ENCODE measurements around the gene PDCD1. TPM values are rescaled to one million over a fixed set of nuclear protein-coding genes. Genes with fewer than 3 reads are reported as not detected.

The PDCD1 gene
- total RNA-seq, 2 donors from 2014 or later, result 0.21 to 0.35 TPM

DNA sequence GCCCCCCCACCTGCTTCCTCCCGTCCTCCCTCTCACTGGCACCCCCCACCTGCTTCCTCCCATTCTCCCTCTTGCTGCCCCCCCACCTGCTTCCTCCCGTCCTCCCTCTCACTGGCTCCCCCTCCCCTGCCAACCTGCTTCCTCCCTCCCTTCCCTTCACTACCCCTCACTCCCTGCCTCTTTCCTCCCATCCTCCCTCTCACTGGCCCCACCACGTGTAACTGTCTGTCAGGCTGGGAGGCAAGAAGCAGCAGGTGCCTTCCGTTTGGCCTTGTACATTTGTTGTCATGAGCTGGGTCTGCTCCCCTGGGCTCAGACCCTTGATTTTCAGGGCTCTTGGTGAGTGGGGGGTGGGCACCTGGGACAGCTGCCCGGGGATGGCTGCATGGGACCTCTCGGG is 29.9 kb upstream of the PDCD1 start:
- intact Hi-C loops (cut with DNase I), result no loop called here
- no peak for DNase-seq

DNA sequence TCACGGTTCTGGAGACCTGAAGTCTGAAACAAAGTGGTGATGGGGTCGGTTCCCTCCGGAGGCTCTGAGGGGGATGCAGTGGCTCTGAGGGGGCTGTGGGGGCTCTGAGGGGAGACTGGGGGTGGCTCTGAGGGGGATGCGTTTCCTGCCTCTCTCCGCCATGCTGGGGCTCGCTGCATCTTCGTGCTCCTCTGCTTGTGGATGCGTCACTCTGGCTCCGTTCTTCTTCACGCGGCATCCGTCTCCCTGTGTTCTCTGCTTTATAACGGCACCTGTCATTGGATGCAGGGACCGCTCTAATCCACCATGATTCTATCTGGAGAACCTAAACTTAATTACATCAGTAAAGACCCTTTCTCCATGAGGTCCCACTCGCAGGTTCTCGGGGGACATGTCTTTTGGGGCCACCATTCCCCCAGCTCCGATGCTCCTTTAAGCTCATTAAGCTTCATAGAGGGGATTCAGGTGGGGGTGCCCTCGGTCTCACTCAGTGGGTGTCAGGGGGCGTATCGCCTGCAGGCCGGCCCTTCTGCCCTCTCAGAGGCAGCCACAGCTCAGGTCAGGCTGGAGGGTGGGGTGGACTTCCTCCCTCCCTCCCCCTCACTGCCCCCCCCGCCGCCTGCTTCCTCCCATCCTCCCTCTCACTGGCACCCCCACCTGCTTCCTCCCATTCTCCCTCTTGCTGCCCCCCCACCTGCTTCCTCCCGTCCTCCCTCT is 29.3 kb upstream of the PDCD1 start:
- Histone ChIP-seq H3K9me3 (no peaks in the 10 kb centered on the region), H3K27ac (no peak overlapping the region), H3K27me3 (no peaks in the 10 kb centered on the region), H3K4me3 (no peak overlapping the region), H3K9ac (ENCODE audit: low read depth in 2 of 2, low read length in 2 of 2) (no peak overlapping the region), H3K36me3 (no peaks in the 10 kb centered on the region), H3K4me1 (no peaks in the 10 kb centered on the region)
- no peak for DNase-seq
- intact Hi-C loops (cut with DNase I), result no loop called here
- no peak for TF ChIP-seq CTCF (IDR thresholded peaks at IDR 0.05)

More for the DNA sequence above, 29.9 kb upstream of the PDCD1 start:
- Histone ChIP-seq H3K4me3 (no peak overlapping the region), H3K27me3 (no peaks in the 10 kb centered on the region), H3K36me3 (no peaks in the 10 kb centered on the region), H3K9me3 (no peaks in the 10 kb centered on the region), H3K27ac (no peak overlapping the region), H3K9ac (ENCODE audit: low read depth in 2 of 2, low read length in 2 of 2) (no peak overlapping the region), H3K4me1 (no peaks in the 10 kb centered on the region)
- TF ChIP-seq CTCF (IDR thresholded peaks at IDR 0.05), result no peak

GRCh38 chr2:241886840-241887447 is 28.2 kb upstream of the PDCD1 start:
- H3K4me1 ChIP-seq, result no peaks in the 10 kb centered on the region
- intact Hi-C loops (cut with DNase I), result no loop called here
- DNase-seq, result no peak
- H3K36me3 ChIP-seq, result no peaks in the 10 kb centered on the region
- no peak overlapping the region for H3K4me3 ChIP-seq
- no peak for TF ChIP-seq CTCF (IDR thresholded peaks at IDR 0.05)
- H3K9ac ChIP-seq (ENCODE audit: low read depth in 2 of 2, low read length in 2 of 2), result no peak overlapping the region
- no peaks in the 10 kb centered on the region for H3K27me3 ChIP-seq
- H3K9me3 ChIP-seq, result no peaks in the 10 kb centered on the region
- H3K27ac ChIP-seq, result no peak overlapping the region

- no peaks in the 10 kb centered on the region for H3K36me3 ChIP-seq
- H3K4me1 ChIP-seq, result no peaks in the 10 kb centered on the region
- no peaks in the 10 kb centered on the region for H3K9me3 ChIP-seq
- H3K27ac ChIP-seq, result no peak overlapping the region
- DNase-seq, result no peak
- H3K27me3 ChIP-seq, result no peaks in the 10 kb centered on the region
- no peak for TF ChIP-seq CTCF (IDR thresholded peaks at IDR 0.05)
- no peak overlapping the region for H3K9ac ChIP-seq (ENCODE audit: low read depth in 2 of 2, low read length in 2 of 2)
- no peak overlapping the region for H3K4me3 ChIP-seq
- intact Hi-C loops (cut with DNase I), result no loop called here
Measured at GRCh38 chr2:241885946-241886643, 27.4 kb upstream of the PDCD1 start.

- no peaks in the 10 kb centered on the region for H3K9me3 ChIP-seq
- H3K27ac ChIP-seq, result no peak overlapping the region
- H3K9ac ChIP-seq (ENCODE audit: low read depth in 2 of 2, low read length in 2 of 2), result no peak overlapping the region
- no peak overlapping the region for H3K4me3 ChIP-seq
- TF ChIP-seq CTCF (IDR thresholded peaks at IDR 0.05), result no peak
- DNase-seq, result no peak
- no peaks in the 10 kb centered on the region for H3K27me3 ChIP-seq
- intact Hi-C loops (cut with DNase I), result no loop called here
- no peaks in the 10 kb centered on the region for H3K36me3 ChIP-seq
- H3K4me1 ChIP-seq, result no peaks in the 10 kb centered on the region
Measured at GRCh38 chr2:241885291-241885945, 26.7 kb upstream of the PDCD1 start.
